Dendritic cell treated with granulocyte-macrophage colony-stimulating factor and Interleukin-4, amounts not matched to agents 40 ng/mL and 50 ng/mL, for 4 days (primary cell): Measurements from ENCODE around the gene SUPT3H.

ENCODE experiments used
- H3K27ac Mint-ChIP-seq: one replicate; pipeline ENCODE4 v1.8.0; 2022; ENCODE audit warnings: mild to moderate bottlenecking, mixed read lengths
- H3K27me3 Mint-ChIP-seq: one replicate; pipeline ENCODE4 v1.8.0; 2022; ENCODE audit warnings: mild to moderate bottlenecking, mixed read lengths
- H3K36me3 Mint-ChIP-seq: one replicate; pipeline ENCODE4 v1.8.0; 2022; ENCODE audit warnings: low read depth, mixed read lengths
- H3K4me1 Mint-ChIP-seq: one replicate; pipeline ENCODE4 v1.8.0; 2022; ENCODE audit warnings: low read depth, mixed read lengths
- H3K4me3 Mint-ChIP-seq: one replicate; pipeline ENCODE4 v1.8.0; 2022; ENCODE audit warnings: mild to moderate bottlenecking, moderate library complexity, mixed read lengths
- H3K9me3 Mint-ChIP-seq: one replicate; pipeline ENCODE4 v1.8.0; 2022; ENCODE audit warnings: mixed read lengths
- intact Hi-C: fragments of 100-400 bp; cut with micrococcal nuclease; formaldehyde crosslinking; loops from one replicate; pipeline ENCODE4 v1.15.0; 2022

Gene SUPT3H

GRCh38 chr6:45112711-45113110 lies 265.0 kb downstream of the SUPT3H start:
- Mint-ChIP-seq H3K36me3 (no peaks in the 10 kb centered on the region), H3K9me3 (no peaks in the 10 kb centered on the region), H3K4me1 (peaks cover 15% of the 10 kb centered on the region), H3K27me3 (no peaks in the 10 kb centered on the region), H3K27ac (no peak overlapping the region), H3K4me3 (no peak overlapping the region)
- intact Hi-C loops: no loop called here

GRCh38 chr6:45109551-45109950 lies 268.2 kb downstream of the SUPT3H start:
- peaks cover 8% of the 10 kb centered on the region for H3K4me1 Mint-ChIP-seq
- intact Hi-C loops: no loop called here
- no peaks in the 10 kb centered on the region for H3K9me3 Mint-ChIP-seq
- H3K36me3 Mint-ChIP-seq: no peaks in the 10 kb centered on the region
- H3K4me3 Mint-ChIP-seq: no peak overlapping the region
- H3K27ac Mint-ChIP-seq: no peak overlapping the region
- no peaks in the 10 kb centered on the region for H3K27me3 Mint-ChIP-seq

- Mint-ChIP-seq H3K4me1 (no peaks in the 10 kb centered on the region), H3K36me3 (no peaks in the 10 kb centered on the region), H3K27me3 (no peaks in the 10 kb centered on the region), H3K27ac (no peak overlapping the region), H3K9me3 (no peaks in the 10 kb centered on the region), H3K4me3 (no peak overlapping the region)
- intact Hi-C loops: no loop called here
Observed at GRCh38 chr6:45105170-45105820, 272.4 kb downstream of the SUPT3H start.

GRCh38 chr6:45104429-45104828 lies 273.3 kb downstream of the SUPT3H start:
- Mint-ChIP-seq H3K27me3 (no peaks in the 10 kb centered on the region), H3K36me3 (no peaks in the 10 kb centered on the region), H3K4me3 (no peak overlapping the region), H3K9me3 (no peaks in the 10 kb centered on the region), H3K27ac (no peak overlapping the region), H3K4me1 (no peaks in the 10 kb centered on the region)
- intact Hi-C loops: no loop called here

GRCh38 chr6:45098256-45098655 lies 279.5 kb downstream of the SUPT3H start:
- no peak overlapping the region for H3K27ac Mint-ChIP-seq

GRCh38 chr6:45094831-45095230 lies 282.9 kb downstream of the SUPT3H start:
- no peak overlapping the region for H3K27ac Mint-ChIP-seq
- intact Hi-C loops: no loop called here
- no peaks in the 10 kb centered on the region for H3K9me3 Mint-ChIP-seq
- H3K4me1 Mint-ChIP-seq: peaks cover 5% of the 10 kb centered on the region
- H3K4me3 Mint-ChIP-seq: no peak overlapping the region
- no peaks in the 10 kb centered on the region for H3K27me3 Mint-ChIP-seq
- H3K36me3 Mint-ChIP-seq: no peaks in the 10 kb centered on the region

More at GRCh38 chr6:45098256-45098655, 279.5 kb downstream of the SUPT3H start:
- Mint-ChIP-seq H3K36me3 (no peaks in the 10 kb centered on the region), H3K4me1 (peaks cover 4% of the 10 kb centered on the region), H3K4me3 (no peak overlapping the region), H3K27me3 (no peaks in the 10 kb centered on the region), H3K9me3 (no peaks in the 10 kb centered on the region)
- intact Hi-C loops: no loop called here

GRCh38 chr6:45092135-45092534 lies 285.6 kb downstream of the SUPT3H start:
- intact Hi-C loops: no loop called here
- Mint-ChIP-seq H3K27ac (no peak overlapping the region), H3K27me3 (no peaks in the 10 kb centered on the region), H3K9me3 (no peaks in the 10 kb centered on the region), H3K4me3 (no peak overlapping the region), H3K36me3 (no peaks in the 10 kb centered on the region), H3K4me1 (peaks cover 5% of the 10 kb centered on the region)

GRCh38 chr6:45086360-45087084 lies 291.2 kb downstream of the SUPT3H start:
- no peak overlapping the region for H3K4me3 Mint-ChIP-seq
- no peaks in the 10 kb centered on the region for H3K4me1 Mint-ChIP-seq
- H3K27me3 Mint-ChIP-seq: no peaks in the 10 kb centered on the region
- no peak overlapping the region for H3K27ac Mint-ChIP-seq
- H3K9me3 Mint-ChIP-seq: no peaks in the 10 kb centered on the region
- intact Hi-C loops: no loop called here
- H3K36me3 Mint-ChIP-seq: no peaks in the 10 kb centered on the region

GRCh38 chr6:45084257-45084656 lies 293.5 kb downstream of the SUPT3H start:
- Mint-ChIP-seq H3K27ac (no peak overlapping the region), H3K4me3 (no peak overlapping the region)
- intact Hi-C loops: no loop called here

GRCh38 chr6:45082091-45082490 lies 295.6 kb downstream of the SUPT3H start:
- intact Hi-C loops: no loop called here

More at GRCh38 chr6:45084257-45084656, 293.5 kb downstream of the SUPT3H start:
- no peaks in the 10 kb centered on the region for H3K36me3 Mint-ChIP-seq
- H3K27me3 Mint-ChIP-seq: no peaks in the 10 kb centered on the region
- peaks cover 4% of the 10 kb centered on the region for H3K9me3 Mint-ChIP-seq
- no peaks in the 10 kb centered on the region for H3K4me1 Mint-ChIP-seq

GRCh38 chr6:45081634-45082033 lies 296.1 kb downstream of the SUPT3H start:
- H3K27ac Mint-ChIP-seq: no peak overlapping the region
- H3K9me3 Mint-ChIP-seq: peaks cover 21% of the 10 kb centered on the region
- H3K36me3 Mint-ChIP-seq: peaks cover 12% of the 10 kb centered on the region
- intact Hi-C loops: no loop called here
- H3K4me1 Mint-ChIP-seq: no peaks in the 10 kb centered on the region
- no peak overlapping the region for H3K4me3 Mint-ChIP-seq
- no peaks in the 10 kb centered on the region for H3K27me3 Mint-ChIP-seq

More at GRCh38 chr6:45082091-45082490, 295.6 kb downstream of the SUPT3H start:
- Mint-ChIP-seq H3K27me3 (no peaks in the 10 kb centered on the region), H3K27ac (no peak overlapping the region), H3K9me3 (peaks cover 21% of the 10 kb centered on the region), H3K36me3 (peaks cover 12% of the 10 kb centered on the region), H3K4me1 (no peaks in the 10 kb centered on the region), H3K4me3 (no peak overlapping the region)

- no peaks in the 10 kb centered on the region for H3K4me1 Mint-ChIP-seq
- peaks cover 12% of the 10 kb centered on the region for H3K36me3 Mint-ChIP-seq
- H3K27ac Mint-ChIP-seq: no peak overlapping the region
- no peaks in the 10 kb centered on the region for H3K27me3 Mint-ChIP-seq
- H3K9me3 Mint-ChIP-seq: peaks cover 21% of the 10 kb centered on the region
- H3K4me3 Mint-ChIP-seq: no peak overlapping the region
- intact Hi-C loops: no loop called here
Observed at GRCh38 chr6:45078432-45078831, 299.3 kb downstream of the SUPT3H start.

GRCh38 chr6:45076217-45076930 lies 301.4 kb downstream of the SUPT3H start:
- Mint-ChIP-seq H3K27ac (no peak overlapping the region), H3K4me3 (no peak overlapping the region), H3K9me3 (peaks cover 21% of the 10 kb centered on the region), H3K36me3 (peaks cover 12% of the 10 kb centered on the region), H3K27me3 (no peaks in the 10 kb centered on the region), H3K4me1 (no peaks in the 10 kb centered on the region)
- intact Hi-C loops: no loop called here

GRCh38 chr6:45075246-45075645 lies 302.5 kb downstream of the SUPT3H start:
- Mint-ChIP-seq H3K27ac (no peak overlapping the region), H3K27me3 (no peaks in the 10 kb centered on the region), H3K9me3 (peaks cover 21% of the 10 kb centered on the region), H3K4me3 (no peak overlapping the region), H3K4me1 (no peaks in the 10 kb centered on the region), H3K36me3 (peaks cover 12% of the 10 kb centered on the region)
- intact Hi-C loops: no loop called here
